Measurements from ENCODE around the gene PLXNA4.

Gene PLXNA4

GRCh38 chr7:132561763-132562162 is 14.5 kb downstream of the PLXNA4 start:
- DNase-seq (ENCODE audit: low spot score), result no peak

DNA sequence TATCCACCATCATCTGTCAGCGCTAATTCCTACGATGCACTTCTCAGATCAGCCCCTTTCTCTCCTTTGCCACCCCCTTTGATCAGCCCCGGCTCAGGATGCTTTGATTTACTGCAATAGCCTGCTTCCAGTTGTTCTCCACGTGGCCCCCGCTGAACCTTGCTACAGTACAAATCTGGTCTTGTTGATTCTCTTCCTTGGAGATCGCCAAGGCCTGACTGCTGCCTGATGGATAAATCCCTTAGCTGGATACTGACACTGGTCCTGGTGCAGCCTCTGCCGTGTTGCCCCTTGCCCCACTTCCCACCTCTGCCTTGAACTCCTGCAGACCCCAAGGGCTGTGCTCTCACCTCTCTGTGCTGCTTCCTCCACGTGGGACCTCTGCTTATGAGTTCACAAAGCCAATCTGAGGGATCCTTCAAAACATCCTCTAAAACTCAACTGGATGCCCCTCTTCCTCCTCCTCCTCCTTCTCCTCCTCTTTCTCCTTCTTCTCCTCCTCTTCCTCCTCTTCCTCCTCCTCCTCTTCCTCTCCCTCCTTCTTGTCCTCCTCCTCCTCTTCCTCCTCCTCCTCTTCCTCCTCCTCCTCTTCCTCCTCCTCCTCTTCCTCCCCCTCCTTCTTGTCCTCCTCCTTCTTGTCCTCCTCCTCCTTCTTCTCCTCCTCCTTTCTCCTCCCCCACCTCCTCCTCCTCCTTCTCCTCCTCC is 15.3 kb downstream of the PLXNA4 start:
- DNase-seq (ENCODE audit: low spot score), result no peak

DNA sequence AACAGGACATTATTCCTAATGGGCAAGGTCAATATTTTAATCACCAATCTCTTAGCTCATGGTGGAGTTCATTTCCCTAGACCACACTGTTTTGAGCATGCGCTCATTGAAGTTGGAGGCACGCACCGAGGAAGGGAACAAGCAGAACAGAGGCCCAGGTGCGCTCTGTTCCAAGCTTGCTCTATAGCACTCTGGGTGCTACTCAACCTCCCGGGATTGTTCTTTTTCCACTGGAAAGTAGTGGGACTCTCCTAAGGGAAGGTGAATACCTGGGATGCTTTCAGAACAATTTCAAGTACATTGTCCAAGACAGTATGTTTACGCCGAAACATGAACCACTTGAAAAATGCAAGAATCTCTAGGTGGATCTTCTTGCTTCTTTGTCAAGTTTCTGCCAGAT is 16.2 kb downstream of the PLXNA4 start:
- DNase-seq (ENCODE audit: low spot score), result no peak

DNA sequence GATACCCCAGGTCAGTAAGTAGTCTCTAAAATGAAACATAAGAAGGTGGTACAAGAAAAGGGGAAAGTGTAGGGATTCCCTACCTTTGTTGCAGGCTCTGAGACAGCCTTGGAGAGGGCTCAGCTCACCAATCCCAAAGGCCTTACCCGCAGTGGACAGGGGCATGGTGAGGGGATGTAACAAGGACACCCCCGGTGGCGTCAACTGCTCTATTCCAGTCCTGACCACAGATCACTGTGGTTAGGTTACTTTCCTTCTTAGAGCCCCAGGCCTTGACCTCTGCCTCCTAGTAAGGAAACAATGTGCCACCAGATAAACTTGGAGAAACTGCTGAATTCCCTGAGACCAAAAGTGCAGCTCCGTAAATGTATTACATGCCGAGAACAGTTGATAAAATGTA is 17.5 kb downstream of the PLXNA4 start:
- no peak for DNase-seq (ENCODE audit: low spot score)

- DNase-seq (ENCODE audit: low spot score), result no peak
Measured at GRCh38 chr7:132557489-132558044, 18.7 kb downstream of the PLXNA4 start.

DNA sequence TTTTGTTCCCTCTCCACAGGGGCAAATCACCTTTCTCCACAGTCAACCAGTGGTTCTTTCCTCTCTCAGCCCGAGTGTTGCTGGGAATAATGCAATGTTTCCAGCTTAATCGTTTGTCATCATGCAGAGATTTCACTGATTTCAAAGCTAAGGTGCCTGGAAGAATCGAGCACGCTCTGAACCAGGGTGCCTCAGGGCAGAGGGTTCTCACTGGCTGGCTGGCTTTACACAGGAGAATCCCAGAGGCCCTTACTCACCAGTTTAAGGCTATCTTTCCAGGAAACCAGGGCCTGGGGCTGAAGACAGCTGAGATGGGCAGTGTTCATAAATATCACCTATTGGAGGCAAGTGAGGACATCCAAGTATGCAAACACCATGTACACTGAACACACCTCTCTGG is 21.8 kb downstream of the PLXNA4 start:
- no peak for DNase-seq (ENCODE audit: low spot score)

GRCh38 chr7:132553031-132553430 is 23.2 kb downstream of the PLXNA4 start:
- DNase-seq (ENCODE audit: low spot score), result no peak

GRCh38 chr7:132551886-132552285 is 24.4 kb downstream of the PLXNA4 start:
- no peak for DNase-seq (ENCODE audit: low spot score)

GRCh38 chr7:132551439-132551838 is 24.8 kb downstream of the PLXNA4 start:
- DNase-seq (ENCODE audit: low spot score), result no peak

GRCh38 chr7:132548489-132549078 is 27.7 kb downstream of the PLXNA4 start:
- no peak for DNase-seq (ENCODE audit: low spot score)

DNA sequence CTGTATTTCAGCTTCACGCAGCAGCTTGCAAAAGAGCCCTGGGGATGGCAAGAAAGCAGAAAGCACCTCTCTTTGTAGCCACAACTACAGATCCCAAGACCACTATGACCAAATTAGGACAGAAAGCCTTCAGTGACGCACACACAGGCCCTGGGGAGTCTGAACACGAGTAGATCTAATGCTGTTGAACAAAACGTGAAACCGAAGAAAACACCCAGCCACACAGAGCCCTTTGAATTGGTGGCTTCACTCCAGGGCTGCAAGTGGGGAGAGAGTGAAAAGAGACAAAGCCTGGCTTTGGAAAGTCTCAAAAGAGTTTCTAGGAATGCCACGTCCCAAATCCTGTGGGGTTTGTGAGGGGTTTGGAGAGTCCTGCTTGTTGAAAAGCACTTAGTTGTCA is 28.4 kb downstream of the PLXNA4 start:
- DNase-seq (ENCODE audit: low spot score), result no peak

- DNase-seq (ENCODE audit: low spot score), result no peak
Measured at GRCh38 chr7:132546366-132547127, 29.7 kb downstream of the PLXNA4 start.

- DNase-seq (ENCODE audit: low spot score), result no peak
Measured at GRCh38 chr7:132545756-132546155, 30.5 kb downstream of the PLXNA4 start.

DNA sequence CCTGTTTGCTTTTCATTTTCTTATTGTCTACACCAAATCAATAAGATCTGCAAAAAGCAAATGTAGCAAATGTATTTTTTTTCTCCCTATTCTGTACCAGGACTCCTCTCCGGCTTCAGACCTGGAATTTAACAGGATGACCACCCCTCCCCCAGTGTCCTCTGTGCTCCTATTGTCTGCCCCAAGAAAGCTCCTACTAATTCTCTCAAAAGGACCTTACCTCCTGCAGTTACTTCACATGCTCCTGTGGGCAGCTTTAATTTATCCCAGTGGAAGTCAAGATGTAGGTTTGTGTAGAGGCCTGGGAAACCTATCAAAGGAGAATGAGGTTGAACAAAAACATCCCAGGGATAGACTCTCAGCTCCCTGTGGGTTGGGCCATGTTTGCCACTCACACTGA is 31.3 kb downstream of the PLXNA4 start:
- no peak for DNase-seq (ENCODE audit: low spot score)

DNA sequence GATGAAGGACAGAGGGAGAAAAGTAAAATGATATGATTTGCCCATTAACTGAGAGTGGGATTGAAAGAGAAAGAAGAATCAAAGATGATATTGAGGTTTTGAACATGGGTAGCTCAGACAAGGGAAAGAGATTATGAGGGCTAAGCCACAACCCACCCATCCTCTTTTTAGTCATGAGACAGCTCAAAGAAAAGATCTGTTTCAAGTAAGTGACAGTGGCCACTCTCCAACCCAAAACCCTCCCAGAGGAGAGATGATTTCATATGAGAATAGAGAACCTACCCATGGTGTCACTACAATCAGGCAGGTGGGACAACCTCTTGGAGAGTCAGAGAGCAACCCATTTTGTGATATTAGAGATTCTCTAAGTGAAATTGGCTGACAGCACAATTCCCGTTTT is 32.2 kb downstream of the PLXNA4 start:
- no peak for DNase-seq (ENCODE audit: low spot score)

- DNase-seq (ENCODE audit: low spot score), result no peak
Measured at GRCh38 chr7:132542895-132543294, 33.4 kb downstream of the PLXNA4 start.

DNA sequence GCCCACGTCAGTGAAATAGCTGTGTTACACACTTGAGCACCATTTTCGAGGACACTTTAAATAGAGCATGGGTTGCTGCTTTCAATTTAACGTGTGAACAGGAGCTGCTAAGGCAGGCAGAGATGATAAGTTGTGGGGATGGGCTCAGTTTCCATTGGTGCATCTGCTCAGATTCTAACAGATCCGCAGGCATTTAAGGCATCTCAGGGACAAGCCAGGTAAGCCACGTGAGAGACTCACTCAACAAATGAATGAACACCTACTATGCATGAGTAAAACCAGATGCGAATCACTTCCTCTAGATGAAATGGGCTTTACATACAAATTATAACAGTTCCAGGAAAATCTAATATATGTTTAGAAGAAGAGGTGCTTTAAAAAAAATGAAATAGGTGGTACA is 34.6 kb downstream of the PLXNA4 start:
- no peak for DNase-seq (ENCODE audit: low spot score)

GRCh38 chr7:132537456-132538145 is 38.7 kb downstream of the PLXNA4 start:
- no peak for DNase-seq (ENCODE audit: low spot score)

DNA sequence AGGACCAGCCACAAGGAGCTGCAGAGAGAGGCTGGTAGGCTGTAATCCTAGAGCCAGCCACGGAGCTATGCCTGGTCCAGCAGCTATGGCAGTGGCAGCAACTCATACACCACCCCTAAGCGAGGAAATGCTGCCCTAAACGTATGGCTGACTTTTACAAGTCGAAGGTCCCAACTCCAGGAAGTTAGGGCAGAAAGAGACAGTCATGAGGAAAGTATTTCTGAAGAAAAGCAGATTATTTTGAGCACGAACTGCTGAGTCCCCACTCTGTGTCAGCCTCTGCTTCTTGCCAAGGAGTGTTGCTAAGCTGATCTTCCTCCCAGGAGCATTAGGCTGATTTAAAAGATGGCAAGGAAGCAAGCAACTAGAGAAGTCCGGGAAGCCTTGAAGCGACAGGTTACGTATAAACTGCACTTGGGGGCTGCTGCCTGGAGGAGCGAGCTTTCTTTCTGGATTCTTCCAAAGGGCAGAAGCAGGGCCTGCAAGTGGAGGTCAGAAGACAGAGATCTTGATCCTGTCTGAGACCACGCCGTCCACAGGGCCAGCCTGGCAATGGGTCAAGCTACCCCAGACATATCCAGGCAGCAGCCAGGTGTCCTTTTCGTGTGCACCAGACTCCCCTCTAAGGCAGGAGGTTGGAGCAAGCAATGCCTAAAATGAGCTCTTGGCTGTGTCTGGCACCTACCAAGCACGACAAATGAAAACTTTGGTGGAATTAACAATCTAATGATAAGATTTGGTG is 39.4 kb downstream of the PLXNA4 start:
- DNase-seq (ENCODE audit: low spot score), result no peak

DNA sequence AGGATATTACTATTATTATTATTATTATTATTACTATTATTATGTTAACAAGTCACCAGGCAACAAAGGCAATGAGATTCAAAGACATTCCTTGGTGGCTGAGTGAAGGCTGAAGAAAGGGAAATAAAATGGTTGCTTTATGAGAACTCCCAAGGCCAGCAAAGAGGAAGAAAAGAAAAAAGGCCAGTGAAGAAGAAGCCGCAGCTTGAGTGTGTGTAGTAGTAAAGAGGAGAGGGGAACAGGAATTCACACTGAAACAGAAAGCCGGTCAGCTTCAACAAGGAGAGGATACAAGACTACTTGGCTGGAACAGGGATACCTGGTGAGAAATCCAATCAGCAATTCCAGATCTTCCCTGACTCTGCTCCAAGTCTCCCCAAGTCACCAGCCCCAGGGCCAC is 42.4 kb downstream of the PLXNA4 start:
- no peak for DNase-seq (ENCODE audit: low spot score)

DNA sequence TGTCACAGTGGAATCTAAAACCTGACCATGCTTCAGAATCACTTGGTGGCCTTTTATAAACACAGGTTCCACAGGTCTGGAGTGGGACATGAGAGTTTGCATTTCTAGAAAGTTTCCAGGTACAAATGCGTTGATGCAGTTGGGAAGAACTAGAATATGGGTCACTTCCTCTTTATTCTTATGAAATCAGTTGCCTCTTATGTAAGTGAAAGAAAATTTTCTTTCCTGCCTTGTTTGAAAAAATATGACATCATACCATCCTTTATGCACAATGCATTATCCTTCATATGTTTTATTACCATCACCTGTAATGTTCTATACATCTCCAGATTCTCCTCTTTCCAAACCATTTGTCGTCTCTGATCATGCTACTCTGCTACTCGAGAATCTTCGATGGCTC is 44.0 kb downstream of the PLXNA4 start:
- no peak for DNase-seq (ENCODE audit: low spot score)

- no peak for DNase-seq (ENCODE audit: low spot score)
Measured at GRCh38 chr7:132531562-132531961, 44.7 kb downstream of the PLXNA4 start.
